ENCODE measurements around the gene NSF. TPM values are rescaled to one million over a fixed set of nuclear protein-coding genes. Genes with fewer than 3 reads are reported as not detected.
"Not testable (repeated sequence)": the region's sequence is repeated elsewhere in the genome, so short reads cannot be mapped to it uniquely, and the experiment has no call there.

The NSF gene
- total RNA-seq, 2 experiments from 2014 or later, result 17.7 to 19.1 TPM

DNA sequence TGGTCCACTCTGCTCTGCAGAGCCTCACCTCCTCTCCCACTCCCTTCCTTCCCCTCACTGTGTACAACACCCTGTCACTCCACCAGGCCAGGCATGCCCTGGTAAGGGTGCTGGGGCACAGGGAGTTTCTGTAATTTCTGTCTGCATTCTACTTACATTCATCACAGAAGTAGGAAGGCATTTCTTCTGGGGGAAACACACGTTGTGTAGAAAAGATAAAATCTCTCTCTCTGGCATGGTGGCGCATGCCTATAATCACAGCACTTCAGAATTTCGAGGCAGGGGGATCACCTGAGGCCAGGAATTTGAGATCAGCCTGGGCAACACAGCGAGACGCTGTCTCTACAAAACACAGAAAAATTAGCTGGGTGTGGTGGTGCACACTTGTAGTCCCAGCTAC, 201.1 kb downstream of the NSF start:
- TF ChIP-seq, protein P1, sequence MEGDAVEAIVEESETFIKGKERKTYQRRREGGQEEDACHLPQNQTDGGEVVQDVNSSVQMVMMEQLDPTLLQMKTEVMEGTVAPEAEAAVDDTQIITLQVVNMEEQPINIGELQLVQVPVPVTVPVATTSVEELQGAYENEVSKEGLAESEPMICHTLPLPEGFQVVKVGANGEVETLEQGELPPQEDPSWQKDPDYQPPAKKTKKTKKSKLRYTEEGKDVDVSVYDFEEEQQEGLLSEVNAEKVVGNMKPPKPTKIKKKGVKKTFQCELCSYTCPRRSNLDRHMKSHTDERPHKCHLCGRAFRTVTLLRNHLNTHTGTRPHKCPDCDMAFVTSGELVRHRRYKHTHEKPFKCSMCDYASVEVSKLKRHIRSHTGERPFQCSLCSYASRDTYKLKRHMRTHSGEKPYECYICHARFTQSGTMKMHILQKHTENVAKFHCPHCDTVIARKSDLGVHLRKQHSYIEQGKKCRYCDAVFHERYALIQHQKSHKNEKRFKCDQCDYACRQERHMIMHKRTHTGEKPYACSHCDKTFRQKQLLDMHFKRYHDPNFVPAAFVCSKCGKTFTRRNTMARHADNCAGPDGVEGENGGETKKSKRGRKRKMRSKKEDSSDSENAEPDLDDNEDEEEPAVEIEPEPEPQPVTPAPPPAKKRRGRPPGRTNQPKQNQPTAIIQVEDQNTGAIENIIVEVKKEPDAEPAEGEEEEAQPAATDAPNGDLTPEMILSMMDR (IDR thresholded peaks at IDR 0.05), result no peak
- Mint-ChIP-seq H3K4me3 (no peak overlapping the region), H3K27ac (no peak overlapping the region), H3K9me3 (no peaks in the 10 kb centered on the region), H3K27me3 (peaks cover 31% of the 10 kb centered on the region), H3K36me3 (ENCODE audit: low read depth) (no peaks in the 10 kb centered on the region), H3K4me1 (ENCODE audit: low read depth) (no peaks in the 10 kb centered on the region)
- Histone ChIP-seq H3K4me1 (ENCODE audit: insufficient read depth, low read length) (no peaks in the 10 kb centered on the region), H3K36me3 (ENCODE audit: insufficient read depth, low read length) (no peaks in the 10 kb centered on the region), H3K27ac (ENCODE audit: low read depth in 1 of 2, low read length in 2 of 2) (no peak overlapping the region), H3K4me3 (ENCODE audit: low read length) (no peak overlapping the region), H3K27me3 (ENCODE audit: control insufficient read depth in 1 of 2, insufficient read depth in 2 of 2, low read length in 2 of 2) (peaks cover 6 to 8% of the 10 kb centered on the region in 2 experiments), H3K9me3 (ENCODE audit: control insufficient read depth in 1 of 2, insufficient read depth in 1 of 2, low read length in 2 of 2) (peaks cover 0 to 11% of the 10 kb centered on the region in 2 experiments)
- intact Hi-C loops (cut with DNase I, micrococcal nuclease), result no loop called here
- ATAC-seq (ENCODE audit: poor library complexity), result no peak
- CTCF ChIA-PET, result no interaction called here
- POLR2A ChIA-PET, result no interaction called here
- DNase-seq, result no peak

DNA sequence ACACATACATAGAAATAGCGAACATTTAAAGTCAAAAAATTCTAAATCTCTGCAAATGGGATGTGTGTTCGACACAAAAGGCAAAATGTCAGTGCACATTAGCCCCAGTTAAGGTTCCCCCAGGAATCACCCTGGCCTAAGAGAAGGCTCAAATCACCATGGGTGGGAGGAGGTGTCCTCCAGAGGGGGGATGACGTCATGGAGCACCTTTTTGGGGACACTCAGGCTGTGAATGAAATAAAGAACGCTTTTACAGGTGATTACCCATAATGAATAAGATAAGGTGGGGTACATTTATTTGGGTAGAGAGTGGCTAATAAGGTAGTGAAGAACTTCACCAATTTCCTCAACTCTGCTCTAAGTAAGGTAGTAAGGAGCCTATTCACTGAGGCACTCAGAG, 201.6 kb downstream of the NSF start:
- no peaks in the 10 kb centered on the region for H3K9me3 Mint-ChIP-seq

DNA sequence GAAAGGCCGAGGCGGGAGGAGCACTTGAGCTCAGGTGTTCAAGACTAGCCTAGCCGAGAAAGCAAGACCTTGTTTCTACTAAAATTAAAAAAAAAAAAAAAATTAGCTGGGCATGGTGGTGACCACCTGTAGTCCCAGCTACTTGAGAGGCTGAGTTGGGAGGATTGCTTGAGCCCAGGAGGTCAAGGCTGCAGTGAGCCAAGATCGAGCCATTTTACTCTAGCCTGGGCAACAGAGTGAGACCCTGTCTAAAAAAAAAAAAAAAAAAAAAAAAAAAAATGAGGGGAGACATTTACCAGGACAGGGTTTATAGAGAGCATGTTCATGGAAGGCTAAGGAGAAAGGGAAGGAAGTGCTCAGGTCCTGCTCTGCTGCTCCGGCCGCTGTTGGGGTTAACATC, 202.6 kb downstream of the NSF start:
- intact Hi-C loops (cut with DNase I, micrococcal nuclease); H3K4me1 Mint-ChIP-seq (ENCODE audit: low read depth); H3K9me3 Mint-ChIP-seq; H3K4me3 ChIP-seq (ENCODE audit: low read length); H3K4me3 Mint-ChIP-seq; H3K4me1 ChIP-seq (ENCODE audit: insufficient read depth, low read length); POLR2A ChIA-PET; H3K27ac Mint-ChIP-seq; H3K27me3 ChIP-seq (ENCODE audit: control insufficient read depth in 1 of 2, insufficient read depth in 2 of 2, low read length in 2 of 2); H3K27ac ChIP-seq (ENCODE audit: low read depth in 1 of 2, low read length in 2 of 2); H3K36me3 Mint-ChIP-seq (ENCODE audit: low read depth); H3K36me3 ChIP-seq (ENCODE audit: insufficient read depth, low read length); DNase-seq; ATAC-seq (ENCODE audit: poor library complexity); CTCF ChIA-PET: not testable (repeated sequence)
- H3K9me3 ChIP-seq (ENCODE audit: control insufficient read depth in 1 of 2, insufficient read depth in 1 of 2, low read length in 2 of 2), result peaks cover 0 to 11% of the 10 kb centered on the region in 2 experiments
- H3K27me3 Mint-ChIP-seq, result peaks cover 31% of the 10 kb centered on the region

More for the DNA sequence above, 201.6 kb downstream of the NSF start:
- DNase-seq, result no peak
- no peaks in the 10 kb centered on the region for H3K4me1 ChIP-seq (ENCODE audit: insufficient read depth, low read length)
- peaks cover 0 to 11% of the 10 kb centered on the region in 2 experiments for H3K9me3 ChIP-seq (ENCODE audit: control insufficient read depth in 1 of 2, insufficient read depth in 1 of 2, low read length in 2 of 2)
- peaks cover 31% of the 10 kb centered on the region for H3K27me3 Mint-ChIP-seq
- CTCF ChIA-PET, result no interaction called here
- no peak overlapping the region for H3K27ac Mint-ChIP-seq
- POLR2A ChIA-PET, result no interaction called here
- no peaks in the 10 kb centered on the region for H3K36me3 Mint-ChIP-seq (ENCODE audit: low read depth)
- H3K36me3 ChIP-seq (ENCODE audit: insufficient read depth, low read length), result no peaks in the 10 kb centered on the region
- H3K4me3 Mint-ChIP-seq, result no peak overlapping the region
- no peak for ATAC-seq (ENCODE audit: poor library complexity)
- TF ChIP-seq, protein P1 (IDR thresholded peaks at IDR 0.05), result no peak
- H3K27ac ChIP-seq (ENCODE audit: low read depth in 1 of 2, low read length in 2 of 2), result no peak overlapping the region
- no peaks in the 10 kb centered on the region for H3K4me1 Mint-ChIP-seq (ENCODE audit: low read depth)
- H3K4me3 ChIP-seq (ENCODE audit: low read length), result no peak overlapping the region
- peaks cover 8% of the 10 kb centered on the region in 2 experiments for H3K27me3 ChIP-seq (ENCODE audit: control insufficient read depth in 1 of 2, insufficient read depth in 2 of 2, low read length in 2 of 2)
- intact Hi-C loops (cut with DNase I, micrococcal nuclease), result no loop called here

DNA sequence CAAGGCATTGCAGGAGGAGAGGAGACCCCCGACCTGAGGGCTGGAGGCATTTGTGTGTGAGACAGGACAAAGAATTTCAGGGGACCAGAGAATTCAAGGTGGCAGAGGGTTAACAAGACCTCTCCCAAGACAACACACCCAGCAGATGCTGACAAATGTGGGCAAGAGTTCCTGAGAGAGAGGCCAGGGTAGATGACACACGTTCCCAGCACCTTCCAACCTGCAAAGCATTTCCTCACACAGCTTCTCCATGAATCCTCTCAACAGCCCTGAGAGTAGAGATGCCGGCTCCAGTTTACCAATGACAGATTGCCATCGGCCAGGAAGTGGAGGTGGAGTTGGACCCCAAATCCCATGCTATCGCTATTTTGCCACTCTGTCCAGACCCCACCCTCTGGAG, 203.1 kb downstream of the NSF start:
- Mint-ChIP-seq H3K27me3 (peaks cover 31% of the 10 kb centered on the region), H3K4me3 (no peak overlapping the region), H3K27ac (no peak overlapping the region), H3K4me1 (ENCODE audit: low read depth) (no peaks in the 10 kb centered on the region), H3K9me3 (no peaks in the 10 kb centered on the region), H3K36me3 (ENCODE audit: low read depth) (no peaks in the 10 kb centered on the region)
- Histone ChIP-seq H3K27ac (ENCODE audit: low read depth in 1 of 2, low read length in 2 of 2) (no peak overlapping the region), H3K9me3 (ENCODE audit: control insufficient read depth in 1 of 2, insufficient read depth in 1 of 2, low read length in 2 of 2) (peaks cover 0 to 11% of the 10 kb centered on the region in 2 experiments), H3K27me3 (ENCODE audit: control insufficient read depth in 1 of 2, insufficient read depth in 2 of 2, low read length in 2 of 2) (peaks cover 8% of the 10 kb centered on the region in 2 experiments), H3K4me1 (ENCODE audit: insufficient read depth, low read length) (no peaks in the 10 kb centered on the region), H3K4me3 (ENCODE audit: low read length) (no peak overlapping the region), H3K36me3 (ENCODE audit: insufficient read depth, low read length) (no peaks in the 10 kb centered on the region)
- ChIA-PET CTCF (no interaction called here), POLR2A (no interaction called here)
- ATAC-seq (ENCODE audit: poor library complexity), result no peak
- intact Hi-C loops (cut with DNase I, micrococcal nuclease), result no loop called here
- DNase-seq, result no peak
- TF ChIP-seq, protein P1 (IDR thresholded peaks at IDR 0.05), result no peak
